ENCODE data around the gene IGSF21. TPM values are rescaled to one million over a fixed set of nuclear protein-coding genes. Genes with fewer than 3 reads are reported as not detected.

The IGSF21 gene
- total and polyA plus RNA-seq, 2 donors from 2014 or later, result 1.4 to 6.6 TPM

DNA sequence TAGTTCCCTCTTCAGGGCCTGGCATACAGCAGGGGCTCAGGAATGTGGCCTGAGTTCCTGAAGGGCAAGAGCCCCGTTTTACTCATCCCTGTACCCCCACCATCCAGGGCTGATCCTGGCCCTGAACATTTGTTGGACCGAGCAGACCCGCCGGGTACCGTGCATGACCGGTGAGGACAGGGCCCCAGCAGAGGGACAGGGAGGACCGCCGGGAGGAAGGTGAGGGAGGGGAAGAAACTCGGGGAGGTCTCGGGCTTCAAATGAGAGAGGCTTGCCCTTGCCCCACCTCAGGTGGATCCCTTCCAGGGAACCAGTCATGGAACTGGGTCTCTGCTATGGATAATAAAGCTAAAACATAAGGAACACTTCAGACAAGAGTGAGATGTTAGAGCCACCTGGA, 205.4 kb downstream of the IGSF21 start:
- TF ChIP-seq, protein P1, sequence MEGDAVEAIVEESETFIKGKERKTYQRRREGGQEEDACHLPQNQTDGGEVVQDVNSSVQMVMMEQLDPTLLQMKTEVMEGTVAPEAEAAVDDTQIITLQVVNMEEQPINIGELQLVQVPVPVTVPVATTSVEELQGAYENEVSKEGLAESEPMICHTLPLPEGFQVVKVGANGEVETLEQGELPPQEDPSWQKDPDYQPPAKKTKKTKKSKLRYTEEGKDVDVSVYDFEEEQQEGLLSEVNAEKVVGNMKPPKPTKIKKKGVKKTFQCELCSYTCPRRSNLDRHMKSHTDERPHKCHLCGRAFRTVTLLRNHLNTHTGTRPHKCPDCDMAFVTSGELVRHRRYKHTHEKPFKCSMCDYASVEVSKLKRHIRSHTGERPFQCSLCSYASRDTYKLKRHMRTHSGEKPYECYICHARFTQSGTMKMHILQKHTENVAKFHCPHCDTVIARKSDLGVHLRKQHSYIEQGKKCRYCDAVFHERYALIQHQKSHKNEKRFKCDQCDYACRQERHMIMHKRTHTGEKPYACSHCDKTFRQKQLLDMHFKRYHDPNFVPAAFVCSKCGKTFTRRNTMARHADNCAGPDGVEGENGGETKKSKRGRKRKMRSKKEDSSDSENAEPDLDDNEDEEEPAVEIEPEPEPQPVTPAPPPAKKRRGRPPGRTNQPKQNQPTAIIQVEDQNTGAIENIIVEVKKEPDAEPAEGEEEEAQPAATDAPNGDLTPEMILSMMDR (IDR thresholded peaks at IDR 0.05; ENCODE audit: borderline replicate concordance, extremely low read depth, insufficient read depth), result no peak
- H3K9ac ChIP-seq (ENCODE audit: low read length in 3 of 3), result no peak overlapping the region
- no peaks in the 10 kb centered on the region for H3K4me1 ChIP-seq (ENCODE audit: control insufficient read depth in 2 of 3, insufficient read depth in 2 of 3, low read depth in 1 of 3, low read length in 3 of 3)
- H3K27ac ChIP-seq (ENCODE audit: low read depth in 2 of 2, low read length in 2 of 2), result no peak overlapping the region
- H3K9me3 ChIP-seq (ENCODE audit: control insufficient read depth in 2 of 3, insufficient read depth in 1 of 3, low read length in 3 of 3), result no peaks in the 10 kb centered on the region
- no peaks in the 10 kb centered on the region for H3K27me3 ChIP-seq (ENCODE audit: control insufficient read depth, insufficient read depth, low read length)
- FAIRE-seq, result no peak
- DNase-seq, result peak in 1 of 5 donors; percentile 39
- H3K36me3 ChIP-seq (ENCODE audit: control insufficient read depth in 2 of 3, insufficient read depth in 3 of 3, low read length in 3 of 3), result no peaks in the 10 kb centered on the region
- no peak overlapping the region for H3K4me3 ChIP-seq (ENCODE audit: low read length in 3 of 3)
- intact Hi-C loops (cut with DNase I), result no loop called here

DNA sequence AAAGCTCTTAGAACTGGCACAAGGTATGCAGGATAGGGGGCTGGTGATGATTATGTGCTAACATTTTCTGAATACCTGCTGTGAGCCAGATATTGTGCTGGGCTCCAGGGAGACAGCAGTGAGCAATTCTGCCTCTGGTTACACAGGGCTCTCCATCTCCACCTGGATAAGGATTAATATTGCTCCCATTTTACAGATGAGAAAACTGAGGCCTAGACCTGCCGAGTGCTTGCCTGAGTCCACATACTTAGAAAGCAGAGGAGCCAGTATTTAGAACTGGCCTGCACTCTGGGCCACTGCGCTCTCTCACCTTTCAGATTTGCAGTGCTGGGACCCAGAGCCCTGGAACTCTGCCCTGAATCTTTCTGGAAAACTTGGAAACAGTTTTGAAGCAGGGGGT, 205.9 kb downstream of the IGSF21 start:
- no peaks in the 10 kb centered on the region for H3K27me3 ChIP-seq (ENCODE audit: control insufficient read depth, insufficient read depth, low read length)
- no peaks in the 10 kb centered on the region for H3K4me1 ChIP-seq (ENCODE audit: control insufficient read depth in 2 of 3, insufficient read depth in 2 of 3, low read depth in 1 of 3, low read length in 3 of 3)
- no peak overlapping the region for H3K27ac ChIP-seq (ENCODE audit: low read depth in 2 of 2, low read length in 2 of 2)
- no peaks in the 10 kb centered on the region for H3K36me3 ChIP-seq (ENCODE audit: control insufficient read depth in 2 of 3, insufficient read depth in 3 of 3, low read length in 3 of 3)
- FAIRE-seq (no peak), DNase-seq (peak in 1 of 5 donors; percentile 6)
- intact Hi-C loops (cut with DNase I), result no loop called here
- TF ChIP-seq, protein P1 (IDR thresholded peaks at IDR 0.05; ENCODE audit: borderline replicate concordance, extremely low read depth, insufficient read depth), result no peak
- no peak overlapping the region for H3K9ac ChIP-seq (ENCODE audit: low read length in 3 of 3)
- no peak overlapping the region for H3K4me3 ChIP-seq (ENCODE audit: low read length in 3 of 3)
- H3K9me3 ChIP-seq (ENCODE audit: control insufficient read depth in 2 of 3, insufficient read depth in 1 of 3, low read length in 3 of 3), result no peaks in the 10 kb centered on the region

DNA sequence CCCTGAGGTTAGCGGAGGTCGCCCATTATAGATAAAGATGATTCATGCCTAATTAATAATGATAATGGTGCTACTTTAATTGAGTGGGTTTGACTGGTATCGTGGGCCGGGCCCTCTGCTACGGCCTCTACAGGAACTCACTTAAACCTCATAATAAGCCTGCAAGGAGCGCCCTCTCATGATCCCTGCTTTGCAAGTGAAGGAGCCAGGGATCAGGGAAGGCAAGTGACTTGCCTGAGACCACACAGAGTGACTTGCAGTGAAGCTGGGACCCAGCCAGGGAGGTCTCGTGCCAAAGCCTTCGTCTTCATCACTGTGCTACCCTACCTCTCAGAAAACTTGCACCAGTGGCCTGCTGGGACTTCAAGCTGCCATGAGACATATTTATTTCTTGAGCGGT, 206.8 kb downstream of the IGSF21 start:
- H3K4me3 ChIP-seq (ENCODE audit: low read length in 3 of 3), result no peak overlapping the region
- peaks cover 0 to 5% (median 2%) of the 10 kb centered on the region in 3 donors for H3K9me3 ChIP-seq (ENCODE audit: control insufficient read depth in 2 of 3, insufficient read depth in 1 of 3, low read length in 3 of 3)
- TF ChIP-seq, protein P1 (IDR thresholded peaks at IDR 0.05; ENCODE audit: borderline replicate concordance, extremely low read depth, insufficient read depth), result no peak
- no peak overlapping the region for H3K27ac ChIP-seq (ENCODE audit: low read depth in 2 of 2, low read length in 2 of 2)
- FAIRE-seq (no peak), DNase-seq (no peak)
- no peaks in the 10 kb centered on the region for H3K4me1 ChIP-seq (ENCODE audit: control insufficient read depth in 2 of 3, insufficient read depth in 2 of 3, low read depth in 1 of 3, low read length in 3 of 3)
- no peaks in the 10 kb centered on the region for H3K27me3 ChIP-seq (ENCODE audit: control insufficient read depth, insufficient read depth, low read length)
- H3K9ac ChIP-seq (ENCODE audit: low read length in 3 of 3), result no peak overlapping the region
- no peaks in the 10 kb centered on the region for H3K36me3 ChIP-seq (ENCODE audit: control insufficient read depth in 2 of 3, insufficient read depth in 3 of 3, low read length in 3 of 3)
- intact Hi-C loops (cut with DNase I), result no loop called here

DNA sequence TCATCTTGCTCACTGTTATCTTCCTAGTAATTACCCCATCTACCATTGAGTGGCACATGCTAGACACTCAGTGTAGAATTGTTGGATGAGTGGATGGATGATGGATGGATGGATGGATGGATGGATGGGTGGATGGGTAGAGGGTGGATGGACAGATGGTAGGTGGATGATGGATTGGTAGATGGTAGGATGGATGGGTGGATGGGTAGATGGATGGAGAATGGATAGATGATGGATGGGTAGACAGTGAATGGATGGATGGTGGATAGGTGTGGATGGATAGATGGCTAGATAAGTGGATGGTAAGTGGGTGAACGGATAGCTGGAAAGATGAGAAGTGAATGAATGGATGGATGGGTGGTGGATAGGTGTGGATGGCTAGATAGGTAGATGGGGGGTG, 207.9 kb downstream of the IGSF21 start:
- Histone ChIP-seq H3K27ac (ENCODE audit: low read depth in 2 of 2, low read length in 2 of 2) (no peak overlapping the region), H3K9ac (ENCODE audit: low read length in 3 of 3) (no peak overlapping the region), H3K9me3 (ENCODE audit: control insufficient read depth in 2 of 3, insufficient read depth in 1 of 3, low read length in 3 of 3) (peaks cover 0 to 5% (median 2%) of the 10 kb centered on the region in 3 donors), H3K4me3 (ENCODE audit: low read length in 3 of 3) (no peak overlapping the region), H3K27me3 (ENCODE audit: control insufficient read depth, insufficient read depth, low read length) (no peaks in the 10 kb centered on the region), H3K4me1 (ENCODE audit: control insufficient read depth in 2 of 3, insufficient read depth in 2 of 3, low read depth in 1 of 3, low read length in 3 of 3) (no peaks in the 10 kb centered on the region), H3K36me3 (ENCODE audit: control insufficient read depth in 2 of 3, insufficient read depth in 3 of 3, low read length in 3 of 3) (no peaks in the 10 kb centered on the region)
- TF ChIP-seq, protein P1 (IDR thresholded peaks at IDR 0.05; ENCODE audit: borderline replicate concordance, extremely low read depth, insufficient read depth), result no peak
- no peak for FAIRE-seq
- no peak for DNase-seq
- intact Hi-C loops (cut with DNase I), result no loop called here
